IMR-90 (cell line): ENCODE measurements around the gene SP140. TPM values are rescaled to one million over a fixed set of nuclear protein-coding genes. Genes with fewer than 3 reads are reported as not detected.

Experiments used
- ATAC-seq: fragments of 200-7000 bp; cut with Tn5 transposase; 2 replicates; pipeline ENCODE4 v1.9.1; 2020; ENCODE audit warnings: low read depth, mild to moderate bottlenecking, moderate library complexity
- BruUV-seq: library from RNA; stranded (reverse); fragments of 400-500 nt; replicated peaks from 2 replicates; lab custom pipeline; 2021; lab: Mats Ljungman, UMichigan
- CTCF ChIA-PET: fragments of 300-600 bp; formaldehyde crosslinking; extraction: SDS; loops from one replicate; lab custom pipeline; 2021; ENCODE audit warnings: antibody characterized with exemption; lab: Yijun Ruan, JAX
- POLR2A ChIA-PET: fragments of 300-600 bp; sonication (Branson Sonifier 250); formaldehyde crosslinking; loops from one replicate; lab custom pipeline; 2022; ENCODE audit warnings: antibody characterized with exemption; ENCODE audit not compliant: unreplicated experiment; lab: Charles Lee
- DNase-seq: peaks from one replicate; pipeline ENCODE4 v3.0.0; 2013
- H2AFZ ChIP-seq: replicated peaks from 2 replicates; pipeline ENCODE3; 2013; ENCODE audit warnings: low read length, mild to moderate bottlenecking; ENCODE audit not compliant: poor library complexity
- H2AK5ac ChIP-seq: 2 replicates; pipeline ENCODE4 v1.6.1; 2013; ENCODE audit warnings: low read depth, low read length, inconsistent platforms
- H2AK9ac ChIP-seq: replicated peaks from 2 replicates; pipeline ENCODE3; 2013; ENCODE audit warnings: mild to moderate bottlenecking, low read depth, low read length, moderate library complexity; ENCODE audit not compliant: poor library complexity
- H2BK120ac ChIP-seq: 2 replicates; pipeline ENCODE4 v1.6.1; 2013; ENCODE audit warnings: low read depth, low read length, inconsistent platforms
- H2BK15ac ChIP-seq: 3 replicates; pipeline ENCODE4 v1.6.1; 2013; ENCODE audit warnings: low read depth, low read length, inconsistent platforms
- H2BK20ac ChIP-seq: 2 replicates; pipeline ENCODE4 v1.6.1; 2013; ENCODE audit warnings: low read depth, mild to moderate bottlenecking, inconsistent platforms, low read length, moderate library complexity
- H2BK5ac ChIP-seq: 2 replicates; pipeline ENCODE4 v1.6.1; 2013; ENCODE audit warnings: mild to moderate bottlenecking, low read depth, low read length, inconsistent platforms; ENCODE audit not compliant: poor library complexity, severe bottlenecking
- H3K14ac ChIP-seq: replicated peaks from 2 replicates; pipeline ENCODE4 v1.6.1; 2013; ENCODE audit warnings: low read depth, low read length, inconsistent platforms
- H3K18ac ChIP-seq: 2 replicates; pipeline ENCODE4 v1.6.1; 2013; ENCODE audit warnings: low read depth, low read length, control low read depth
- H3K23ac ChIP-seq: 2 replicates; pipeline ENCODE4 v1.6.1; 2013; ENCODE audit warnings: low read depth, low read length, inconsistent platforms
- H3K27ac ChIP-seq: 2 replicates; pipeline ENCODE4 v1.5.1; 2013; ENCODE audit warnings: mild to moderate bottlenecking, control low read depth, low read length; ENCODE audit not compliant: insufficient read depth
- H3K27me3 ChIP-seq: 2 replicates; pipeline ENCODE4 v1.6.1; 2013; ENCODE audit warnings: low read length; ENCODE audit not compliant: control insufficient read depth, insufficient read depth
- H3K36me3 ChIP-seq: 2 replicates; pipeline ENCODE4 v1.6.1; 2013; ENCODE audit warnings: low read length, mixed read lengths; ENCODE audit not compliant: control insufficient read depth, insufficient read depth
- H3K4ac ChIP-seq: 2 replicates; pipeline ENCODE4 v1.6.1; 2013; ENCODE audit warnings: low read depth, low read length, inconsistent platforms
- H3K4me1 ChIP-seq: 2 replicates; pipeline ENCODE4 v1.6.1; 2013; ENCODE audit warnings: low read length, mixed read lengths; ENCODE audit not compliant: control insufficient read depth, insufficient read depth
- H3K4me2 ChIP-seq: 2 replicates; pipeline ENCODE4 v1.6.1; 2013; ENCODE audit warnings: low read depth, mild to moderate bottlenecking, control low read depth, low read length, moderate library complexity
- H3K4me3 ChIP-seq: 2 replicates; pipeline ENCODE4 v1.5.1; 2013; ENCODE audit warnings: low read depth, mild to moderate bottlenecking, control low read depth, low read length, moderate library complexity; ENCODE audit not compliant: insufficient read depth
- H3K56ac ChIP-seq: 2 replicates; pipeline ENCODE4 v1.6.1; 2013; ENCODE audit warnings: low read length, inconsistent platforms; ENCODE audit not compliant: insufficient read depth; ENCODE audit errors: extremely low read depth
- H3K79me1 ChIP-seq, 2 experiments: 2 replicates each; pipeline ENCODE4 v1.6.1; 2013; ENCODE audit warnings: low read length in 2 of 2, inconsistent platforms in 1 of 2, low read depth in 1 of 2
- H3K9ac ChIP-seq: 2 replicates; pipeline ENCODE4 v1.6.1; 2013; ENCODE audit warnings: low read depth, low read length, control low read depth
- H3K9me1 ChIP-seq: 2 replicates; pipeline ENCODE4 v1.6.1; 2013; ENCODE audit warnings: low read length, inconsistent platforms; ENCODE audit not compliant: insufficient read depth
- H3K9me3 ChIP-seq: 2 replicates; pipeline ENCODE4 v1.6.1; 2013; ENCODE audit warnings: low read length; ENCODE audit not compliant: control insufficient read depth, insufficient read depth
- H4K20me1 ChIP-seq: 2 replicates; pipeline ENCODE4 v1.6.1; 2013; ENCODE audit warnings: low read length, inconsistent platforms; ENCODE audit not compliant: insufficient read depth
- H4K5ac ChIP-seq: 2 replicates; pipeline ENCODE4 v1.6.1; 2013; ENCODE audit warnings: mild to moderate bottlenecking, low read depth, low read length, control low read depth
- H4K8ac ChIP-seq, 2 experiments: 2 replicates each; pipeline ENCODE4 v1.6.1; 2013; ENCODE audit warnings: low read depth in 2 of 2, low read length in 2 of 2, control low read depth in 1 of 2, inconsistent platforms in 1 of 2
- H4K91ac ChIP-seq: 2 replicates; pipeline ENCODE4 v1.6.1; 2013; ENCODE audit warnings: low read depth, low read length, inconsistent platforms; ENCODE audit not compliant: insufficient read depth
- BHLHE40 ChIP-seq: fragments of 150-350 bp; IDR thresholded peaks from 2 replicates; pipeline ENCODE4 v1.6.1; 2016; ENCODE audit warnings: mild to moderate bottlenecking, low read depth, low read length
- CEBPB ChIP-seq: IDR thresholded peaks from 2 replicates; pipeline ENCODE4 v1.6.1; 2012; ENCODE audit warnings: low read depth, low read length, improper control_type of control experiment
- CHD1 ChIP-seq: IDR thresholded peaks from 2 replicates; pipeline ENCODE4 v1.6.1; 2012; ENCODE audit warnings: low read depth, low read length, improper control_type of control experiment
- MAFK ChIP-seq: IDR thresholded peaks from 2 replicates; pipeline ENCODE4 v1.6.1; 2012; ENCODE audit warnings: low read depth, low read length, improper control_type of control experiment
- MAZ ChIP-seq: IDR thresholded peaks from 2 replicates; pipeline ENCODE4 v1.6.1; 2012; ENCODE audit warnings: low read depth, mild to moderate bottlenecking, low read length, improper control_type of control experiment, moderate library complexity, borderline replicate concordance
- MXI1 ChIP-seq: IDR thresholded peaks from 2 replicates; pipeline ENCODE4 v1.6.1; 2012; ENCODE audit warnings: low read depth, mild to moderate bottlenecking, low read length, moderate library complexity, borderline replicate concordance
- POLR2A ChIP-seq: IDR thresholded peaks from 2 replicates; pipeline ENCODE4 v1.6.1; 2012; ENCODE audit warnings: mild to moderate bottlenecking, low read depth, low read length
- RAD21 ChIP-seq: IDR thresholded peaks from 2 replicates; pipeline ENCODE4 v1.6.1; 2012; ENCODE audit warnings: low read length, improper control_type of control experiment
- USF2 ChIP-seq: fragments of 150-350 bp; IDR thresholded peaks from 2 replicates; pipeline ENCODE4 v1.6.1; 2017; ENCODE audit warnings: mild to moderate bottlenecking, antibody characterized with exemption, low read length, low read depth
- WGBS, 2 experiments: methylation state at CpG; one replicate each; pipeline versions ENCODE4 v1.1.5 to v1.1.7; 2013; ENCODE audit warnings: missing lambda C conversion rate in 2 of 2; ENCODE audit not compliant: insufficient read length in 1 of 2; ENCODE audit errors: extremely low coverage in 2 of 2; 5-methylcytosine and 5-hydroxymethylcytosine counted together
- dilution Hi-C: fragments of 300-500 bp; cut with HindIII; formaldehyde crosslinking; loops from one replicate; pipeline ENCODE4 v1.14.3; 2018; ENCODE audit warnings: low sequenced_read_pairs; ENCODE audit not compliant: unreplicated experiment
- in situ Hi-C: fragments of 300-500 bp; cut with MboI; formaldehyde crosslinking; loops from 3 replicates; pipeline ENCODE4 v1.14.3; 2019; ENCODE audit warnings: low sequenced_read_pairs, inconsistent platforms, mixed read lengths
- intact Hi-C: fragments of 100-400 bp; cut with micrococcal nuclease; formaldehyde crosslinking; loops from 2 replicates; pipeline ENCODE4 v1.10.0; 2022
- polyA plus RNA-seq, 3 experiments: library from polyadenylated mRNA; depleted of rRNA; stranded (reverse); fragments of >200 nt; gene quantifications; 2 replicates each; pipeline ENCODE4 v1.2.3, GENCODE V29; 2012; ENCODE audit warnings: low replicate concordance in 1 of 3
- total RNA-seq: library from RNA; depleted of rRNA; stranded (reverse); fragments of >200 nt; gene quantifications from 2 replicates; pipeline ENCODE4 v1.2.3, GENCODE V29; 2012
- TF ChIP-seq, protein P1 (sequence below): fragments of 150-350 bp; IDR thresholded peaks from 2 replicates; pipeline ENCODE4 v1.6.1; 2016; ENCODE audit warnings: low read depth, mild to moderate bottlenecking, low read length, moderate library complexity, borderline replicate concordance

SP140 gene
- total and polyA plus RNA-seq, 2 of the 4 experiments (the other 2 are of a cell fraction): 1.4 TPM

- no peak for TF ChIP-seq MAFK
Measured at GRCh38 chr2:230202430-230203109, 23.0 kb upstream of the SP140 start (continued).

- no peaks in the 10 kb centered on the region for H3K79me1 ChIP-seq
- no peak overlapping the region for H2AK9ac ChIP-seq
- in situ Hi-C loops (loop anchor here (25.0 kb wide), 1 partner anchor 609 kb away; no protein-coding TSS in a partner anchor), dilution Hi-C loops (no loop called here), intact Hi-C loops (no loop called here)
- H3K4ac ChIP-seq: no peak overlapping the region
- no peak overlapping the region for H2BK120ac ChIP-seq
- WGBS, 2 experiments: 95% methylated on average over 9 of the region's 15 CpGs; no CpG with 5 or more reads in 1 of the 2 experiments
- no peak overlapping the region for H2BK15ac ChIP-seq
- H3K4me3 ChIP-seq: no peak overlapping the region
- ChIA-PET POLR2A (no interaction called here), CTCF (no interaction called here)
- no peaks in the 10 kb centered on the region for H3K27me3 ChIP-seq
- H3K27ac ChIP-seq: no peak overlapping the region
- no peak overlapping the region for H4K8ac ChIP-seq
- no peak overlapping the region for H3K4me2 ChIP-seq
- no peak overlapping the region for H3K9ac ChIP-seq
- no peak overlapping the region for H4K5ac ChIP-seq
- H2BK20ac ChIP-seq: no peak overlapping the region
- no peak overlapping the region for H3K23ac ChIP-seq
- DNase-seq (no peak), ATAC-seq (no peak)
- peaks cover 16% of the 10 kb centered on the region for H3K36me3 ChIP-seq
- no peak overlapping the region for H3K18ac ChIP-seq
- H2BK5ac ChIP-seq: no peak overlapping the region
- no peak overlapping the region for H2AK5ac ChIP-seq
- H3K9me3 ChIP-seq: no peaks in the 10 kb centered on the region
- no peaks in the 10 kb centered on the region for H4K20me1 ChIP-seq
- H3K4me1 ChIP-seq: no peaks in the 10 kb centered on the region
- no peak overlapping the region for H4K91ac ChIP-seq
- TF ChIP-seq RAD21 (no peak), MXI1 (no peak), POLR2A (no peak), CHD1 (no peak), CEBPB (no peak), MAFK (no peak), USF2 (no peak), BHLHE40 (no peak), MAZ (no peak)
- TF ChIP-seq, protein P1, sequence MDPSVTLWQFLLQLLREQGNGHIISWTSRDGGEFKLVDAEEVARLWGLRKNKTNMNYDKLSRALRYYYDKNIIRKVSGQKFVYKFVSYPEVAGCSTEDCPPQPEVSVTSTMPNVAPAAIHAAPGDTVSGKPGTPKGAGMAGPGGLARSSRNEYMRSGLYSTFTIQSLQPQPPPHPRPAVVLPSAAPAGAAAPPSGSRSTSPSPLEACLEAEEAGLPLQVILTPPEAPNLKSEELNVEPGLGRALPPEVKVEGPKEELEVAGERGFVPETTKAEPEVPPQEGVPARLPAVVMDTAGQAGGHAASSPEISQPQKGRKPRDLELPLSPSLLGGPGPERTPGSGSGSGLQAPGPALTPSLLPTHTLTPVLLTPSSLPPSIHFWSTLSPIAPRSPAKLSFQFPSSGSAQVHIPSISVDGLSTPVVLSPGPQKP: no peak
- no peak overlapping the region for H3K14ac ChIP-seq
- no peak overlapping the region for H3K56ac ChIP-seq
- BruUV-seq: no TSS peak
- no peaks in the 10 kb centered on the region for H3K9me1 ChIP-seq
- no peak overlapping the region for H2AFZ ChIP-seq
Measured at GRCh38 chr2:230203110-230203676, 22.3 kb upstream of the SP140 start.
